Measurements from ENCODE around the gene GRIN2A. TPM values are rescaled to one million over a fixed set of nuclear protein-coding genes. Genes with fewer than 3 reads are reported as not detected.

The GRIN2A gene
- total and polyA plus RNA-seq, 10 donors, result under 0.01 to 0.10 (median 0.03) TPM; not detected in 7

GRCh38 chr16:10122546-10122945 is 59.7 kb downstream of the GRIN2A start:
- DNase-seq, result no peak
- intact Hi-C loops (cut with DNase I; ENCODE audit: low total_unique reads), result no loop called here
- no peaks in the 10 kb centered on the region for H3K36me3 ChIP-seq
- WGBS, 5 donors, result 5 to 10% (median 9%) methylated on average over 6 of the region's 6 CpGs
- no peaks in the 10 kb centered on the region for H3K9me3 ChIP-seq
- H3K27ac ChIP-seq, result no peak overlapping the region
- TF ChIP-seq, protein P1, sequence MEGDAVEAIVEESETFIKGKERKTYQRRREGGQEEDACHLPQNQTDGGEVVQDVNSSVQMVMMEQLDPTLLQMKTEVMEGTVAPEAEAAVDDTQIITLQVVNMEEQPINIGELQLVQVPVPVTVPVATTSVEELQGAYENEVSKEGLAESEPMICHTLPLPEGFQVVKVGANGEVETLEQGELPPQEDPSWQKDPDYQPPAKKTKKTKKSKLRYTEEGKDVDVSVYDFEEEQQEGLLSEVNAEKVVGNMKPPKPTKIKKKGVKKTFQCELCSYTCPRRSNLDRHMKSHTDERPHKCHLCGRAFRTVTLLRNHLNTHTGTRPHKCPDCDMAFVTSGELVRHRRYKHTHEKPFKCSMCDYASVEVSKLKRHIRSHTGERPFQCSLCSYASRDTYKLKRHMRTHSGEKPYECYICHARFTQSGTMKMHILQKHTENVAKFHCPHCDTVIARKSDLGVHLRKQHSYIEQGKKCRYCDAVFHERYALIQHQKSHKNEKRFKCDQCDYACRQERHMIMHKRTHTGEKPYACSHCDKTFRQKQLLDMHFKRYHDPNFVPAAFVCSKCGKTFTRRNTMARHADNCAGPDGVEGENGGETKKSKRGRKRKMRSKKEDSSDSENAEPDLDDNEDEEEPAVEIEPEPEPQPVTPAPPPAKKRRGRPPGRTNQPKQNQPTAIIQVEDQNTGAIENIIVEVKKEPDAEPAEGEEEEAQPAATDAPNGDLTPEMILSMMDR (IDR thresholded peaks at IDR 0.05 in 8 of 11, conservative IDR thresholded peaks at IDR 0.05 in 3 of 11), result no peak
- TF ChIP-seq POLR2A (IDR thresholded peaks at IDR 0.05) (no peak), POLR2AphosphoS5 (IDR thresholded peaks at IDR 0.05) (no peak)
- H3K4me1 ChIP-seq, result no peaks in the 10 kb centered on the region
- peaks cover 0 to 42% (median 0%) of the 10 kb centered on the region in 7 donors for H3K27me3 ChIP-seq (replicated peaks in 1 of 7)
- H3K4me3 ChIP-seq, result no peak overlapping the region

- no peak overlapping the region for H3K27ac ChIP-seq
Observed at GRCh38 chr16:10121897-10122425, 60.3 kb downstream of the GRIN2A start.

DNA sequence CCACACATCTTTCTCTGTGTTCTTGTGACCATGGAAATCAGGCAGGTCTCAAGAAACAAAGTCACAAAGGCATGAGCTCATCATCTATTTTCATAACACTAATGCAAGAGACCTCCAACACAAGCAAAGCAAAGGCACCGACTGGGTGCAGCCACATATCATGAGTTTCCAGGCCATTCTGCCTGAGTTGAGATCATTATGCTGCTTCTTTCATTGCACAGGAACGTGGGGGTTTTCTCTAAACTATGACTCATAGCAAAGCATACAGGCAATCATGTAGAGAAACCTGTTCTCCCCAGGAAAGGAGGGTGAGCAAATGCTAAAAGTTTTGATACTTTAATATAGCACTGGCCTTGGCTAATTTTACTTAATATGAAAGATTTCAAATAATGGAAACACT is 60.7 kb downstream of the GRIN2A start:
- no peak for DNase-seq
- Histone ChIP-seq H3K9me3 (no peaks in the 10 kb centered on the region), H3K27me3 (replicated peaks in 1 of 7) (peaks cover 0 to 38% (median 0%) of the 10 kb centered on the region in 7 donors), H3K4me3 (no peak overlapping the region), H3K4me1 (no peaks in the 10 kb centered on the region), H3K27ac (no peak overlapping the region), H3K36me3 (no peaks in the 10 kb centered on the region)
- 41 to 54% (median 49%) methylated on average over 2 of the region's 2 CpGs for WGBS, 5 donors
- intact Hi-C loops (cut with DNase I; ENCODE audit: low total_unique reads), result no loop called here
- no peak for TF ChIP-seq POLR2A (IDR thresholded peaks at IDR 0.05)
- TF ChIP-seq POLR2AphosphoS5 (IDR thresholded peaks at IDR 0.05), result no peak
- TF ChIP-seq, protein P1 (IDR thresholded peaks at IDR 0.05 in 8 of 11, conservative IDR thresholded peaks at IDR 0.05 in 3 of 11), result no peak

More at GRCh38 chr16:10121897-10122425, 60.3 kb downstream of the GRIN2A start:
- WGBS, 5 donors, result 36 to 77% (median 63%) methylated on average over 5 of the region's 5 CpGs
- Histone ChIP-seq H3K27me3 (replicated peaks in 1 of 7) (peaks cover 0 to 38% (median 0%) of the 10 kb centered on the region in 7 donors), H3K36me3 (no peaks in the 10 kb centered on the region), H3K4me3 (no peak overlapping the region), H3K9me3 (no peaks in the 10 kb centered on the region), H3K4me1 (no peaks in the 10 kb centered on the region)
- intact Hi-C loops (cut with DNase I; ENCODE audit: low total_unique reads), result no loop called here
- DNase-seq, result no peak
- TF ChIP-seq POLR2A (IDR thresholded peaks at IDR 0.05) (no peak), POLR2AphosphoS5 (IDR thresholded peaks at IDR 0.05) (no peak)
- TF ChIP-seq, protein P1 (IDR thresholded peaks at IDR 0.05 in 8 of 11, conservative IDR thresholded peaks at IDR 0.05 in 3 of 11), result no peak

- H3K4me1 ChIP-seq, result no peaks in the 10 kb centered on the region
- TF ChIP-seq POLR2A (IDR thresholded peaks at IDR 0.05) (no peak), POLR2AphosphoS5 (IDR thresholded peaks at IDR 0.05) (no peak)
- TF ChIP-seq, protein P1 (IDR thresholded peaks at IDR 0.05 in 8 of 11, conservative IDR thresholded peaks at IDR 0.05 in 3 of 11), result no peak
- no peaks in the 10 kb centered on the region for H3K9me3 ChIP-seq
- DNase-seq, result no peak
- no peaks in the 10 kb centered on the region for H3K36me3 ChIP-seq
- no peak overlapping the region for H3K27ac ChIP-seq
- 62 to 81% (median 75%) methylated on average over 4 of the region's 4 CpGs for WGBS, 5 donors
- intact Hi-C loops (cut with DNase I; ENCODE audit: low total_unique reads), result no loop called here
- H3K27me3 ChIP-seq (replicated peaks in 1 of 7), result peaks cover 0 to 38% (median 0%) of the 10 kb centered on the region in 7 donors
- no peak overlapping the region for H3K4me3 ChIP-seq
Observed at GRCh38 chr16:10120953-10121352, 61.3 kb downstream of the GRIN2A start.

Data from spleen (tissue), 11 donors.